Measurements from ENCODE around the gene SLC22A12. TPM values are rescaled to one million over a fixed set of nuclear protein-coding genes. Genes with fewer than 3 reads are reported as not detected.

The SLC22A12 gene
- total and polyA plus RNA-seq, 2 donors from 2014 or later = 5.3 to 85.9 TPM

DNA sequence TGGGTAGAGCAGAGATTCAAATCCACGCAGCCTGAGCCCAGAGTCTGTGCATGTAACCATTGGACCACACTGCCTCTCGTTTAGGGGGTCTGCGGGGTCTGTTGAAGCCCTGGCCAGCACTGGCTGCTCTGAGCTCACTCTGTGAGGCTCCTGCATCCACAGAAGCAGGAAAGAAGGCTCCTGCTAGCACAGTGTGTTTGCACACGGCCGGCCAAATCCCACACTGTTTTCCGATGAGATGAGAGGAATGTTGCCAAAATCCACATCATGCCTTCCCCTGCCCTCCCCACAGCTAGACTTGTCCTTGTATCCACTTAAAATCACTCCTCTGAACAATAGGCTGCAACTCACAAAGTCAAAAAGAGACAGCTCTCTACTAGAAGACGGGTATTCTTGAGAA is 10.6 kb upstream of the SLC22A12 start:
- intact Hi-C loops (cut with DNase I) = no loop called here
- Histone ChIP-seq H3K36me3 (ENCODE audit: control insufficient read depth in 2 of 3, insufficient read depth in 3 of 3, low read length in 3 of 3) (no peaks in the 10 kb centered on the region), H3K4me3 (ENCODE audit: low read length in 3 of 3) (peak overlapping the region in 1 of 3 donors; percentile 41), H3K4me1 (ENCODE audit: control insufficient read depth in 2 of 3, insufficient read depth in 2 of 3, low read depth in 1 of 3, low read length in 3 of 3) (peaks cover 0 to 18% (median 14%) of the 10 kb centered on the region in 3 donors), H3K27me3 (ENCODE audit: control insufficient read depth, insufficient read depth, low read length) (no peaks in the 10 kb centered on the region), H3K9ac (ENCODE audit: low read length in 3 of 3) (no peak overlapping the region), H3K9me3 (ENCODE audit: control insufficient read depth in 2 of 3, insufficient read depth in 1 of 3, low read length in 3 of 3) (no peaks in the 10 kb centered on the region), H3K27ac (ENCODE audit: low read depth in 2 of 2, low read length in 2 of 2) (peak overlapping the region; percentile 48 to 71)
- DNase-seq = peak in 1 of 5 donors; percentile 6
- FAIRE-seq = no peak
- TF ChIP-seq, protein P1, sequence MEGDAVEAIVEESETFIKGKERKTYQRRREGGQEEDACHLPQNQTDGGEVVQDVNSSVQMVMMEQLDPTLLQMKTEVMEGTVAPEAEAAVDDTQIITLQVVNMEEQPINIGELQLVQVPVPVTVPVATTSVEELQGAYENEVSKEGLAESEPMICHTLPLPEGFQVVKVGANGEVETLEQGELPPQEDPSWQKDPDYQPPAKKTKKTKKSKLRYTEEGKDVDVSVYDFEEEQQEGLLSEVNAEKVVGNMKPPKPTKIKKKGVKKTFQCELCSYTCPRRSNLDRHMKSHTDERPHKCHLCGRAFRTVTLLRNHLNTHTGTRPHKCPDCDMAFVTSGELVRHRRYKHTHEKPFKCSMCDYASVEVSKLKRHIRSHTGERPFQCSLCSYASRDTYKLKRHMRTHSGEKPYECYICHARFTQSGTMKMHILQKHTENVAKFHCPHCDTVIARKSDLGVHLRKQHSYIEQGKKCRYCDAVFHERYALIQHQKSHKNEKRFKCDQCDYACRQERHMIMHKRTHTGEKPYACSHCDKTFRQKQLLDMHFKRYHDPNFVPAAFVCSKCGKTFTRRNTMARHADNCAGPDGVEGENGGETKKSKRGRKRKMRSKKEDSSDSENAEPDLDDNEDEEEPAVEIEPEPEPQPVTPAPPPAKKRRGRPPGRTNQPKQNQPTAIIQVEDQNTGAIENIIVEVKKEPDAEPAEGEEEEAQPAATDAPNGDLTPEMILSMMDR (IDR thresholded peaks at IDR 0.05; ENCODE audit: borderline replicate concordance, extremely low read depth, insufficient read depth) = no peak

DNA sequence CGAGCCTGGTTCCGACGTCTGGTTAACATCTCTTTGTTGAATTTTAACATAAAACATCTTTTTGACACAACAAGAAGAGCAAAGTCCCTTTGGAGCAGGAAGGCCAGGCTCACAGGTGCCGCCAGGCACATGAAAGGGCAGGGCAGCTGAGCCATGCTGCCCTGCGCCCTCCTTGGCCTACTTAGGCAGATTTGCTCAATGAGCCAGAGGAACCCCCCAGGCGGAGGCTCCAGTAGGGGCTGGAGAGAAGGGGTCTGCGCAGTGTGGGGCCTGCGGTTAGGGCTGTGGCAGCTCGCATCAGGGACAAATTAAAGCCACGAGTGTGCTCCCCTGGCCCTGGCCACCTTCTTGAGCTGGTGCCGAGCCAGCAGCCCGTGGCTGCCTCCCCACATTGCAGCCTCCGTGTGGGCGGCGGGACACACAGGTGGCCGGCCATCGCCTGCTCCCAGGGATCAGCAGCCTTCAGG is 9.9 kb upstream of the SLC22A12 start:
- H3K9me3 ChIP-seq (ENCODE audit: control insufficient read depth in 2 of 3, insufficient read depth in 1 of 3, low read length in 3 of 3) = no peaks in the 10 kb centered on the region
- H3K36me3 ChIP-seq (ENCODE audit: control insufficient read depth in 2 of 3, insufficient read depth in 3 of 3, low read length in 3 of 3) = no peaks in the 10 kb centered on the region
- no peak for DNase-seq
- FAIRE-seq = peak; percentile 29
- intact Hi-C loops (cut with DNase I) = no loop called here
- H3K4me3 ChIP-seq (ENCODE audit: low read length in 3 of 3) = no peak overlapping the region
- H3K4me1 ChIP-seq (ENCODE audit: control insufficient read depth in 2 of 3, insufficient read depth in 2 of 3, low read depth in 1 of 3, low read length in 3 of 3) = peaks cover 0 to 18% (median 14%) of the 10 kb centered on the region in 3 donors
- no peaks in the 10 kb centered on the region for H3K27me3 ChIP-seq (ENCODE audit: control insufficient read depth, insufficient read depth, low read length)
- TF ChIP-seq, protein P1 (IDR thresholded peaks at IDR 0.05; ENCODE audit: borderline replicate concordance, extremely low read depth, insufficient read depth) = no peak
- peak overlapping the region; percentile 69 to 84 for H3K27ac ChIP-seq (ENCODE audit: low read depth in 2 of 2, low read length in 2 of 2)
- H3K9ac ChIP-seq (ENCODE audit: low read length in 3 of 3) = no peak overlapping the region

DNA sequence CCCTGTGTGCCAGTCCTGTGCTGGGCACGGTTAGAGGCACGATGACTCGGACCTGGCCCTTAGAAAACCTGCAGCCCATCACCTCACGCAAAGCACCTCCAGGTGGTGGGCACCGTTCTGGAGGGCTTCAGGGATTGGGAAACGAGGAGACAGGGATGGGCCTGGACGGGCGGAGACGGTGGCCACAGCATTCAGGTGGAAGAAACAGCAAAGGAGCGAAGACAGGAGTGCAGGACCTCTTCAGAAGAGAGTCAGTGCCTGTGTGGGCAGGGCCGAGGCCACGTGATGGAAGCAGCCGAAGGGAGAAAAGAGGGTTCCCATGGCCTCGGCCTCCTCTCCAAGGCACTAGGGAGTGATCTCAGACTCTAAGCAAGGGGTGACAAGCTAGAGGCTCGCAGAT is 8.1 kb upstream of the SLC22A12 start:
- Histone ChIP-seq H3K27me3 (ENCODE audit: control insufficient read depth, insufficient read depth, low read length) (no peaks in the 10 kb centered on the region), H3K9ac (ENCODE audit: low read length in 3 of 3) (no peak overlapping the region), H3K4me1 (ENCODE audit: control insufficient read depth in 2 of 3, insufficient read depth in 2 of 3, low read depth in 1 of 3, low read length in 3 of 3) (peaks cover 0 to 18% (median 14%) of the 10 kb centered on the region in 3 donors), H3K9me3 (ENCODE audit: control insufficient read depth in 2 of 3, insufficient read depth in 1 of 3, low read length in 3 of 3) (peaks cover 0 to 2% (median 0%) of the 10 kb centered on the region in 3 donors), H3K36me3 (ENCODE audit: control insufficient read depth in 2 of 3, insufficient read depth in 3 of 3, low read length in 3 of 3) (no peaks in the 10 kb centered on the region), H3K27ac (ENCODE audit: low read depth in 2 of 2, low read length in 2 of 2) (no peak overlapping the region), H3K4me3 (ENCODE audit: low read length in 3 of 3) (no peak overlapping the region)
- DNase-seq (peak in 1 of 5 donors; percentile 45), FAIRE-seq (no peak)
- intact Hi-C loops (cut with DNase I) = no loop called here
- TF ChIP-seq, protein P1 (IDR thresholded peaks at IDR 0.05; ENCODE audit: borderline replicate concordance, extremely low read depth, insufficient read depth) = no peak

All from kidney (tissue), 14 donors.